WTC11 (cell line): ENCODE measurements around the gene RTCB. TPM values are rescaled to one million over a fixed set of nuclear protein-coding genes. Genes with fewer than 3 reads are reported as not detected.

Experiments used
- ATAC-seq: fragments of 200-7000 bp; cut with Tn5 transposase; 2 replicates; pipeline ENCODE4 v1.10.0; 2021; ENCODE audit warnings: mild to moderate bottlenecking, moderate library complexity
- CTCF ChIA-PET: fragments of 300-600 bp; sonication (Branson Sonifier 250); formaldehyde crosslinking; loops from one replicate; lab custom pipeline; 2021; ENCODE audit warnings: antibody characterized with exemption; lab: Charles Lee
- POLR2A ChIA-PET: fragments of 350-600 bp; sonication (Branson Sonifier 250); formaldehyde crosslinking; loops from one replicate; lab custom pipeline; 2021; ENCODE audit warnings: antibody characterized with exemption; lab: Charles Lee
- DNase-seq: peaks from one replicate; pipeline ENCODE4 v3.0.0; 2021; ENCODE audit warnings: low spot score
- H3K27ac Mint-ChIP-seq: 2 replicates; pipeline ENCODE4 v1.8.0; 2021; ENCODE audit warnings: mixed read lengths
- H3K27me3 Mint-ChIP-seq: 2 replicates; pipeline ENCODE4 v1.8.0; 2021; ENCODE audit warnings: low read depth, mild to moderate bottlenecking, moderate library complexity, mixed read lengths
- H3K36me3 Mint-ChIP-seq: 2 replicates; pipeline ENCODE4 v1.8.0; 2021; ENCODE audit warnings: mixed read lengths
- H3K4me1 Mint-ChIP-seq: 2 replicates; pipeline ENCODE4 v1.8.0; 2022; ENCODE audit warnings: mixed read lengths
- H3K4me3 Mint-ChIP-seq: 2 replicates; pipeline ENCODE4 v1.8.0; 2021; ENCODE audit warnings: mild to moderate bottlenecking, moderate library complexity, mixed read lengths
- H3K9me3 Mint-ChIP-seq: 2 replicates; pipeline ENCODE4 v1.8.0; 2021; ENCODE audit warnings: mixed read lengths
- ATF1 ChIP-seq: sonication (generic); formaldehyde crosslinking; IDR thresholded peaks from 2 replicates; pipeline ENCODE4 v1.8.1; 2023; ENCODE audit warnings: mild to moderate bottlenecking, moderate library complexity, missing genetic modification reagents
- ESRRA ChIP-seq: sonication (generic); formaldehyde crosslinking; IDR thresholded peaks from 2 replicates; pipeline ENCODE4 v1.8.1; 2022; ENCODE audit warnings: mild to moderate bottlenecking, missing genetic modification reagents, borderline replicate concordance
- FOXP1 ChIP-seq: sonication (generic); formaldehyde crosslinking; IDR thresholded peaks from 2 replicates; pipeline ENCODE4 v1.8.0; 2022; ENCODE audit warnings: missing genetic modification reagents, mild to moderate bottlenecking, moderate library complexity, borderline replicate concordance
- MXD4 ChIP-seq: fragments of 250-450 bp; sonication (Bioruptor Pico); IDR thresholded peaks from 2 replicates; pipeline ENCODE4 v1.8.0; 2021; ENCODE audit warnings: mild to moderate bottlenecking, moderate library complexity, borderline replicate concordance
- PRDM15 ChIP-seq: sonication (generic); formaldehyde crosslinking; IDR thresholded peaks from 2 replicates; pipeline ENCODE4 v1.8.0; 2022; ENCODE audit warnings: missing genetic modification reagents
- SMAD4 ChIP-seq: sonication (generic); formaldehyde crosslinking; IDR thresholded peaks from 2 replicates; pipeline ENCODE4 v1.8.0; 2022; ENCODE audit warnings: mild to moderate bottlenecking, missing genetic modification reagents
- SOX15 ChIP-seq: fragments of 250-450 bp; sonication (Bioruptor Pico); IDR thresholded peaks from 2 replicates; pipeline ENCODE4 v1.9.0; 2021; ENCODE audit warnings: mild to moderate bottlenecking
- ZNF425 ChIP-seq: fragments of 250-450 bp; sonication (Bioruptor Pico); conservative IDR thresholded peaks from 2 replicates; pipeline ENCODE4 v1.9.0; 2021; ENCODE audit warnings: mild to moderate bottlenecking
- ZNF532 ChIP-seq: fragments of 250-450 bp; sonication (Bioruptor Pico); IDR thresholded peaks from 2 replicates; pipeline ENCODE4 v1.9.0; 2021; ENCODE audit warnings: mild to moderate bottlenecking, borderline replicate concordance
- total RNA-seq: library from RNA; stranded (reverse); gene quantifications from 3 replicates; pipeline ENCODE4 v1.2.3, GENCODE V29; 2021
- TF ChIP-seq, protein P1 (sequence below): fragments of 250-450 bp; sonication (Bioruptor Pico); IDR thresholded peaks from 2 replicates; pipeline ENCODE4 v1.9.0; 2021; ENCODE audit warnings: mild to moderate bottlenecking
- TF ChIP-seq, protein P2 (sequence below): fragments of 250-450 bp; sonication (Bioruptor Pico); IDR thresholded peaks from 2 replicates; pipeline ENCODE4 v1.9.0; 2021; ENCODE audit warnings: moderate library complexity, mild to moderate bottlenecking, inconsistent platforms, borderline replicate concordance
- TF ChIP-seq, protein P3 (sequence below): sonication (generic); formaldehyde crosslinking; IDR thresholded peaks from 2 replicates; pipeline ENCODE4 v1.8.1; 2023; ENCODE audit warnings: mild to moderate bottlenecking, missing genetic modification reagents

RTCB gene
- total RNA-seq, 1 experiment from 2014 or later: 106 TPM

DNA sequence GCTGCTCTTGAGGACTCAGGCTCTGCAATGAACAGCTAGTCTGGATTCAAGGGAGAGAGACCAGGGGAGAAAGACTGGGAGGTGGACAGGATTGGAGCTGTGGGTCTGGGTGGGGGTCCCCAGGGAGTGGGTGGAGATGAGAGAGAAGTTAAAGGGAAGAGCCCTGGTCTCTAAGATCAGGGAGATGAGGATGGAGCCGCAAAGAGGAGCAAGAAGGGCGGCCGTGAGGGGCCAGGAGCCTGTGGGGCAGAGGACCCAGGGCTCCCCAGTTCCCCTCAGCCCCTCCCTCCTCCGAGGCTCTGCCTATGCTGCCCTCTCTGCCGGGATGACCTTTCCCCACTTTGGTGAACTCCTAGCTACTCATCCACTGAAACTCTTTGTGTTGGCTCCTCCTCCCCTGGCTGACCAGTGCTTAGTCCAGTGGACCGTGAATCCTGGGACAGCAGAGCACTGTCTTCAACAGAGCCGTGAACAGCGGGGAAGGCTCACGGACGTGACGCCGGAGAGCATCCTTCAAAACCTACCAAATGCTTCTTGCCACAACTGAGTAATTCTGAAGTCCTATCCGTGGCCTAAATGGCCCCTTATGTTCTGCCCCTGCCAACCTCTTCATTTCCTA lies 70.8 kb downstream of the RTCB start (continued):
- TF ChIP-seq MXD4 (CRISPR knock-in tag) (no peak), SMAD4 (CRISPR knock-in tag) (no peak), ZNF425 (CRISPR knock-in tag) (no peak), SOX15 (CRISPR knock-in tag) (no peak), PRDM15 (CRISPR knock-in tag) (no peak)
- TF ChIP-seq, protein P1, sequence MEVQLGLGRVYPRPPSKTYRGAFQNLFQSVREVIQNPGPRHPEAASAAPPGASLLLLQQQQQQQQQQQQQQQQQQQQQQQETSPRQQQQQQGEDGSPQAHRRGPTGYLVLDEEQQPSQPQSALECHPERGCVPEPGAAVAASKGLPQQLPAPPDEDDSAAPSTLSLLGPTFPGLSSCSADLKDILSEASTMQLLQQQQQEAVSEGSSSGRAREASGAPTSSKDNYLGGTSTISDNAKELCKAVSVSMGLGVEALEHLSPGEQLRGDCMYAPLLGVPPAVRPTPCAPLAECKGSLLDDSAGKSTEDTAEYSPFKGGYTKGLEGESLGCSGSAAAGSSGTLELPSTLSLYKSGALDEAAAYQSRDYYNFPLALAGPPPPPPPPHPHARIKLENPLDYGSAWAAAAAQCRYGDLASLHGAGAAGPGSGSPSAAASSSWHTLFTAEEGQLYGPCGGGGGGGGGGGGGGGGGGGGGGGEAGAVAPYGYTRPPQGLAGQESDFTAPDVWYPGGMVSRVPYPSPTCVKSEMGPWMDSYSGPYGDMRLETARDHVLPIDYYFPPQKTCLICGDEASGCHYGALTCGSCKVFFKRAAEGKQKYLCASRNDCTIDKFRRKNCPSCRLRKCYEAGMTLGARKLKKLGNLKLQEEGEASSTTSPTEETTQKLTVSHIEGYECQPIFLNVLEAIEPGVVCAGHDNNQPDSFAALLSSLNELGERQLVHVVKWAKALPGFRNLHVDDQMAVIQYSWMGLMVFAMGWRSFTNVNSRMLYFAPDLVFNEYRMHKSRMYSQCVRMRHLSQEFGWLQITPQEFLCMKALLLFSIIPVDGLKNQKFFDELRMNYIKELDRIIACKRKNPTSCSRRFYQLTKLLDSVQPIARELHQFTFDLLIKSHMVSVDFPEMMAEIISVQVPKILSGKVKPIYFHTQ (CRISPR knock-in tag): no peak

DNA sequence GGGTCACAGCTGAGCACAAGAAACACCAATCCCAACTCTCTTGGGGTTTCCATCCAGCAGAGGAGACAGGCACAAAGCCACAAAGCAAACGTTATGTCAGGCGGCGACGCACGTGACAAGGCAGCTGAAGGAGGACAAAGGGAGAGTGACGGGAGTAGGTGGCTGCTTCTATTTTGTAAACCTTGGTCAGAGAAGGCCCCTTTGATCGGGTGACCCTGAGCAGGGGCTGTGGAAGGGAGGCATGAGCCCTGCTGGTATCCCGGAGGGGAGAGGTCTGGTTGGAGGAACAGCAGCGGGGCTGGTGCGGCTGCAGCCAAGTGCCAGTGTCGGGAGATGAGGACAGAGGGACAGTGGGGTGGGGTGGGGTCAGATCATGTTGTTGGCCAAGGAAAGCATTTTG lies 71.6 kb downstream of the RTCB start:
- Mint-ChIP-seq H3K36me3 (no peaks in the 10 kb centered on the region), H3K4me1 (peaks cover 27% of the 10 kb centered on the region), H3K27me3 (peaks cover 20% of the 10 kb centered on the region), H3K9me3 (no peaks in the 10 kb centered on the region), H3K4me3 (no peak overlapping the region), H3K27ac (no peak overlapping the region)
- no peak for TF ChIP-seq ATF1 (CRISPR knock-in tag)
- no peak for TF ChIP-seq ESRRA (CRISPR knock-in tag)
- no peak for TF ChIP-seq FOXP1 (CRISPR knock-in tag)
- TF ChIP-seq, protein P2, sequence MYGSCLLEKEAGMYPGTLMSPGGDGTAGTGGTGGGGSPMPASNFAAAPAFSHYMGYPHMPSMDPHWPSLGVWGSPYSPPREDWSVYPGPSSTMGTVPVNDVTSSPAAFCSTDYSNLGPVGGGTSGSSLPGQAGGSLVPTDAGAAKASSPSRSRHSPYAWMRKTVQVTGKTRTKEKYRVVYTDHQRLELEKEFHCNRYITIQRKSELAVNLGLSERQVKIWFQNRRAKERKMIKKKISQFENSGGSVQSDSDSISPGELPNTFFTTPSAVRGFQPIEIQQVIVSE (CRISPR knock-in tag): no peak
- TF ChIP-seq, protein P3, sequence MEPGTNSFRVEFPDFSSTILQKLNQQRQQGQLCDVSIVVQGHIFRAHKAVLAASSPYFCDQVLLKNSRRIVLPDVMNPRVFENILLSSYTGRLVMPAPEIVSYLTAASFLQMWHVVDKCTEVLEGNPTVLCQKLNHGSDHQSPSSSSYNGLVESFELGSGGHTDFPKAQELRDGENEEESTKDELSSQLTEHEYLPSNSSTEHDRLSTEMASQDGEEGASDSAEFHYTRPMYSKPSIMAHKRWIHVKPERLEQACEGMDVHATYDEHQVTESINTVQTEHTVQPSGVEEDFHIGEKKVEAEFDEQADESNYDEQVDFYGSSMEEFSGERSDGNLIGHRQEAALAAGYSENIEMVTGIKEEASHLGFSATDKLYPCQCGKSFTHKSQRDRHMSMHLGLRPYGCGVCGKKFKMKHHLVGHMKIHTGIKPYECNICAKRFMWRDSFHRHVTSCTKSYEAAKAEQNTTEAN (CRISPR knock-in tag): no peak
- no peak for TF ChIP-seq ZNF532 (CRISPR knock-in tag)
- ATAC-seq (no peak), DNase-seq (no peak)
- ChIA-PET CTCF (interaction anchor here (1.7 kb wide), 1 partner anchor 74 kb away, joined by 9 read pairs; no protein-coding TSS in a partner anchor), POLR2A (interaction anchor here (1.9 kb wide), 1 partner anchor 15 kb away, joined by 3 read pairs; no protein-coding TSS in a partner anchor)
